ENCODE measurements around the gene RAB14.

DNA sequence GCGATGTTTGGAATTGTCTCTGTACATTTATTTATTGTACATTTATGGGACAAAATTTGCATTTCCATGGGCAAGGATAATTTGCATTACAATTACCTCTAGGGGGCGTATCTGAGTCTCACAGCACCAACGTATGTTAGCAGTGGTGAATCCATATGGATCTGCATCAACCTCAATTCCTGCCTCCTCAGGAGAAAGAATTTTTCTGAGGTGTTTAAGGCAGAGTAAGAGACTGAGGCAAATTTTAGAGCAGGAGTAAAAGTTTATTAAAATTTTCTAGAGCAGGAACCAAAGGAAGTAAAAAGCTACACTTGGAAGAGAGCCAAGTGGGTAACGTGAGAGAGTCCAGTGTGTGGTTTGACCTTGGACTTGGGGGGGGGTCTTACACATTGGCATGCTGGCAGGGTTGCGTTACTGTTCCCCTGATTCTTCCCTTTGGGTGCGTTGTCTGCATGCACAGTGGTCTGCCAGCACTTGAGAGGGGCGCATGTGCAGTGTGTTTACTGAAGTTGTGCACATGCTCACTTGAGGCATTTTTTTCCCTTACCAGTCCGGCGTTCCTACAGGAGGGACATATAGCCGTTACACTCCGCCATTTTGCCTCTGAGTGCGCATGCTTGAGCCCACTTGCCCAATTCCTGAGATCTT is 21.0 kb upstream of the RAB14 start:
- TF ChIP-seq POLR2AphosphoS5 (IDR thresholded peaks at IDR 0.05; ENCODE audit: low read depth, low read length) (no peak), REST (IDR thresholded peaks at IDR 0.05; ENCODE audit: low read depth, low read length) (no peak), RAD21 (IDR thresholded peaks at IDR 0.05; ENCODE audit: low read length) (peak; percentile 59), EP300 (IDR thresholded peaks at IDR 0.05; ENCODE audit: borderline replicate concordance in 1 of 2, low read depth in 1 of 2, low read length in 1 of 2) (no peak)
- TF ChIP-seq, protein P1, sequence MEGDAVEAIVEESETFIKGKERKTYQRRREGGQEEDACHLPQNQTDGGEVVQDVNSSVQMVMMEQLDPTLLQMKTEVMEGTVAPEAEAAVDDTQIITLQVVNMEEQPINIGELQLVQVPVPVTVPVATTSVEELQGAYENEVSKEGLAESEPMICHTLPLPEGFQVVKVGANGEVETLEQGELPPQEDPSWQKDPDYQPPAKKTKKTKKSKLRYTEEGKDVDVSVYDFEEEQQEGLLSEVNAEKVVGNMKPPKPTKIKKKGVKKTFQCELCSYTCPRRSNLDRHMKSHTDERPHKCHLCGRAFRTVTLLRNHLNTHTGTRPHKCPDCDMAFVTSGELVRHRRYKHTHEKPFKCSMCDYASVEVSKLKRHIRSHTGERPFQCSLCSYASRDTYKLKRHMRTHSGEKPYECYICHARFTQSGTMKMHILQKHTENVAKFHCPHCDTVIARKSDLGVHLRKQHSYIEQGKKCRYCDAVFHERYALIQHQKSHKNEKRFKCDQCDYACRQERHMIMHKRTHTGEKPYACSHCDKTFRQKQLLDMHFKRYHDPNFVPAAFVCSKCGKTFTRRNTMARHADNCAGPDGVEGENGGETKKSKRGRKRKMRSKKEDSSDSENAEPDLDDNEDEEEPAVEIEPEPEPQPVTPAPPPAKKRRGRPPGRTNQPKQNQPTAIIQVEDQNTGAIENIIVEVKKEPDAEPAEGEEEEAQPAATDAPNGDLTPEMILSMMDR (IDR thresholded peaks at IDR 0.05): peak; percentile 90

Measured in SK-N-SH (cell line).